NOMO-1 treated with dmso at 0.1 percent for 144 hours (cell line): Measurements from ENCODE around the gene ADGRF5.

ENCODE experiments used
- DNase-seq: peaks from one replicate; lab custom pipeline; 2025; ENCODE audit not compliant: unreplicated experiment; lab: John Stamatoyannopoulos, UW

Gene ADGRF5, protein sequence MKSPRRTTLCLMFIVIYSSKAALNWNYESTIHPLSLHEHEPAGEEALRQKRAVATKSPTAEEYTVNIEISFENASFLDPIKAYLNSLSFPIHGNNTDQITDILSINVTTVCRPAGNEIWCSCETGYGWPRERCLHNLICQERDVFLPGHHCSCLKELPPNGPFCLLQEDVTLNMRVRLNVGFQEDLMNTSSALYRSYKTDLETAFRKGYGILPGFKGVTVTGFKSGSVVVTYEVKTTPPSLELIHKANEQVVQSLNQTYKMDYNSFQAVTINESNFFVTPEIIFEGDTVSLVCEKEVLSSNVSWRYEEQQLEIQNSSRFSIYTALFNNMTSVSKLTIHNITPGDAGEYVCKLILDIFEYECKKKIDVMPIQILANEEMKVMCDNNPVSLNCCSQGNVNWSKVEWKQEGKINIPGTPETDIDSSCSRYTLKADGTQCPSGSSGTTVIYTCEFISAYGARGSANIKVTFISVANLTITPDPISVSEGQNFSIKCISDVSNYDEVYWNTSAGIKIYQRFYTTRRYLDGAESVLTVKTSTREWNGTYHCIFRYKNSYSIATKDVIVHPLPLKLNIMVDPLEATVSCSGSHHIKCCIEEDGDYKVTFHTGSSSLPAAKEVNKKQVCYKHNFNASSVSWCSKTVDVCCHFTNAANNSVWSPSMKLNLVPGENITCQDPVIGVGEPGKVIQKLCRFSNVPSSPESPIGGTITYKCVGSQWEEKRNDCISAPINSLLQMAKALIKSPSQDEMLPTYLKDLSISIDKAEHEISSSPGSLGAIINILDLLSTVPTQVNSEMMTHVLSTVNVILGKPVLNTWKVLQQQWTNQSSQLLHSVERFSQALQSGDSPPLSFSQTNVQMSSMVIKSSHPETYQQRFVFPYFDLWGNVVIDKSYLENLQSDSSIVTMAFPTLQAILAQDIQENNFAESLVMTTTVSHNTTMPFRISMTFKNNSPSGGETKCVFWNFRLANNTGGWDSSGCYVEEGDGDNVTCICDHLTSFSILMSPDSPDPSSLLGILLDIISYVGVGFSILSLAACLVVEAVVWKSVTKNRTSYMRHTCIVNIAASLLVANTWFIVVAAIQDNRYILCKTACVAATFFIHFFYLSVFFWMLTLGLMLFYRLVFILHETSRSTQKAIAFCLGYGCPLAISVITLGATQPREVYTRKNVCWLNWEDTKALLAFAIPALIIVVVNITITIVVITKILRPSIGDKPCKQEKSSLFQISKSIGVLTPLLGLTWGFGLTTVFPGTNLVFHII (N-terminal part only)

DNA sequence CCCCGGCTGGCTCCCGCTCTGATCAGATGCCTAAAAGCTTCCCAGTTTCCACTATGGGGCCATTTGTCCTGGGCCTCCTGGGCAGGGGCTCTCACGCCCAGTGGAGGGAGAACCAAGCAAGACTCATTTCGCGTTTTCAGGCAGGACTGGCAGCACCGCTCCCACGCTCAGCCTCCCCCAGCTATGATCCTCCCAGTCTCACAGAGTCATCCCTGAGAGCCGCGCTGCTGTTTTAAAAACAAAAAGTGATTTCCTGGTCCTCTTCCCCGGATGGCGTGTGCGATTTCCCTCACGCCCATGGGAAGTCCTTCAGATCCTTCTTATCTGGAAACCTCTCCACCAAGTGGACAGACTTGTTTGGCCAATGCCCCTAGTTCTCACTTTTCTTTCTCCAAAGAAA lies at the start of gene ADGRF5:
Gene ADGRF5 (minus strand): TSS at position 208 of the 400 bp plus-strand sequence. CDS start 15,176 bp downstream, outside the sequence.
- DNase-seq, result no peak

DNA sequence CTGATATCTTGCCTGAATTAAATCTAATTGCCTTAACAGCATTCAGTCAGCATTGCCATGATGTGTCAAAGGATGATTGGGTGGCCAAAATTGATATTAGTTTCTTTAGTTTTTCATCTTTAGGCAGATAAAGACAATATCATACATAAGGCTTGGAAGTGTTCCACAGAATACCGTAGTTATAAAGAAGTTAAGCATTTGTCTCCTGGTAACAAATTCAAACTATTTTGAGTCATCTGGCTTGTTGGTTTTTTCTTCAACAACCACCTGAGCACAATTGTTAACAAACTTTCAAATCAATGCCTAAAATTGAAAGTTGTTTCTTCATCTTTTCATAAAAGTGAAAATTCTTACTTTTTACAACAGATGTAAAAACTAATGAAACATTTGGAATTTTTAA lies 47.5 kb upstream of the ADGRF5 start:
- no peak for DNase-seq

DNA sequence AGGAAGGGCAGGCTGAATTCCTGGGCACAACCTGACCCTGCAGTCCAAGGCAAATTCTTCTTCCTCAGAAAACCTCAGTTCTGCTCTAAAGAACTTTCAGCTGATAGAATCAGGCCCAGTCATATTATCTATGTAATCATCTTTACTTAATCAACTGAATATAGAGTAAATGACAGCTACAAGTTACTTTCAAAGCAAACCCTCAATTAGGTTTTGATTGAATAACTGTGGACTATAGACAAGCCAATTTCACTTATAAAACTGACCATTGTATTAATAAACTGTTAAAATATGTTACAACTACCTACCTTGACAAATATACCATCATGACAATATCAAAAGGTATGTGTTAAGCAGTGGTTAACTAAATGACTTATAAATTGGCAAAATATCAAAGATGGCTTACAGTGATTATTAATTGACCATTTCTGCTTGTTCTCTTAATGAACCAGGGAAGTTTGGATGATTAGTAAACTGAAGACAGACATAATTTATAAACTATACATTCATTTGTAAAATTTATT lies 46.1 kb upstream of the ADGRF5 start:
- DNase-seq, result no peak

DNA sequence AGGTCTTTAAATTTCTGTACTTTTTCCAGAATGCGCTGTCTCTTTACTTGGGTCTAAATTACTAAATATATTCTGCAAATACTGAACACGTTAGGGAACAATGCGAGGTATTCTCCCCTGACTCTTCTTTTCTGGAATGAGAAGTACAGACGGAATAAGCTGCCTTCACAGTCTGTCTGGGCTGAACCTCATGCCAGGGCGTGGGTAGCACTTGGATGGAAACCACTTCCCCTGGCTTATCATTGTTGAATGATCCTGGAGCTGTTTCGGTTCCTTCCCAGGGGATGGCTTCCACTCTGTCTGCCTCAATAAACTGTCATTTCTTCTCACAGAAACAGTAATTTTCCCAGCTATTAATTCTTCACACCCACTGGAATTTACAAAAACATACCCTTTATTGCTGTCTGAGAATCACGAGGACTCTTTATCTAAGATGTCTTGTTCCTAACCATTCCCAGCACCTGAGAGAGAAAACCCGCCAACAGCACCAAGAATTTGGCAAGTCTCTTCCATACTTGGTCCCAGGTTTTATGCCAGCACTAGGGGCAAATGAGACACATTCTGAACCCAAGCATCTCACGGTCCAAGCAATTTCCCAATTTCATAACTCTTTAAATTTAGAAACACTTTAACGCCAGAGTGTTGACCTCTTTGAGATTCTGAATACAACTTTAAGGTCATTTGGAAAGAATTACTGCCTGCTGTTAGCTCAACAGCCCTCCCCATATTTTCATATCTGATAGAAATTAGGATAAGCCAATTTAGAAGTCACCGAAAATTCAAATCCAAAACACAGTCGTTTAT lies 43.2 kb upstream of the ADGRF5 start:
- no peak for DNase-seq

DNA sequence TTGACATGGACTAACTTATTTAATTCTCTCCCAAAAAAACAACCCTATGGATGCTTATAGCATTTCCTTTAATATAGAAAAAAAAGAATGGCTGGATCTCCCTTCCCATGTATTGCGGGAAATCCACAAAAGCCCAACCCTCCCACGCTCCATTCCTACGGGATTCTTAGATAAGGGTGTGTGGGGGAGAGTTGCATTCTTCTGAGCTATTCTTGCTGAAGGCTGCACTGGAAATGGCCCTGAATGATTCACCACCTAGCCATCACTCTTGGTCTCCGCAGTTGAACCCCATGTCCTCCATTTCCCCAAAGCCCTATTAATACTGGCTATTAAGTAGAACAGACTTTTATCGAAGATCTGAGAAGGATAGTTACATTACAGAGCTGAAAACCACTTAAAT lies 41.9 kb upstream of the ADGRF5 start:
- no peak for DNase-seq

DNA sequence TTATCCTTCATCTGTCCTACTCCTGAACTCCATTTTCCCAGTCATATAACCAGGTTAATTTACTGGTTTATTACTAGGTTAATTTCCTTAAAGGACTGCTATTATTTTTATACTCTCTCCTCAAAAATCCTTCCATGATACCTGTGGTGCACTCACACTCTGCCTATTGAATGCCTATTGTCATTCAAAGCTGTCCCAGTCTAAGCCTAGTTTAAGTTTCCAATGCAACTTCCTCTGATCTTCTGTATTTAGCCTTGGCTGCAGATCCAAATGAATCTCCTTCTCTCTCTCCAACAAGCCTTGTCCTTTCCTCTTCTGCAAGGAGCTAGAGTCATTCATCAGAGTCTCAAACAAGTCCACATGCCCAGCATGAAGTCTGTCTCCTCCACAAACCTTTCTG lies 41.3 kb upstream of the ADGRF5 start:
- no peak for DNase-seq

DNA sequence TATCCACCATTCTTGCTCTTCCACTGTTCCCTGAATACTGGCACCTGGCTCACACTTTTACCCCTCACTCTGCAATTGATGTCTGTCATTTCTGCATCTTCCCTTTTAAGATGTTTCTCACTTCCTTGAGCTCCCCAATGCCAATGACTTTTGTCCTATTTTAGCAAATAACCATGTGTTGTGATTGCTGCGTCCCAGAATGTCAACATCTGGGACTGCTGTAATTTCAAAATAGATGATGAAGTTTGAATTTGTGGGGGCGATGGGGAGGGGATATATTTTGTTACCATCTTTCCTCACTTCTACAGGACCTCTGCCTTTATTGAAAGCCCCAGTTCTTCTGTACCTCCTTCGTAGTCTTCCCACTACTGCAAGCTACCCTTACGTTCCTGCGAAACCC lies 40.0 kb upstream of the ADGRF5 start:
- DNase-seq, result no peak

DNA sequence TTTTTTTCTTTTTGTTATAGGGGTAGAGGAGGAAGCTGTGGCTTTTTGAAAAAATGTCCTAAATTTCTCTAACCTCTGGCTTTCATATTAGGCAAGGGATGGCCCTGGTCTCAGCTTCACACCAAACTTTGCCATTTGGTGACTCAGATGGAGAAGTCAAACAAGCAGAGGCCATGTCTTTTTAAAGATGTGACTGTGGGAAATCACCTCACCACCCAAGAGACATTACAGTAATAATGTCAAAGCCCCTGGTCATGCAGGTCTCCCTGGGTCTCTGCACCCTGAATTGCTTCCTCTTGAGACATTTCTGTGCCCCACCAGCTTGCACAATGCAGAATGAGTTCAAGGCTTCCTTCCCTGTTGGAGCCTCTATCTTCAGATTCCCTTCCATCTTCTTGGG lies 39.5 kb upstream of the ADGRF5 start:
- DNase-seq, result peak; percentile 14

DNA sequence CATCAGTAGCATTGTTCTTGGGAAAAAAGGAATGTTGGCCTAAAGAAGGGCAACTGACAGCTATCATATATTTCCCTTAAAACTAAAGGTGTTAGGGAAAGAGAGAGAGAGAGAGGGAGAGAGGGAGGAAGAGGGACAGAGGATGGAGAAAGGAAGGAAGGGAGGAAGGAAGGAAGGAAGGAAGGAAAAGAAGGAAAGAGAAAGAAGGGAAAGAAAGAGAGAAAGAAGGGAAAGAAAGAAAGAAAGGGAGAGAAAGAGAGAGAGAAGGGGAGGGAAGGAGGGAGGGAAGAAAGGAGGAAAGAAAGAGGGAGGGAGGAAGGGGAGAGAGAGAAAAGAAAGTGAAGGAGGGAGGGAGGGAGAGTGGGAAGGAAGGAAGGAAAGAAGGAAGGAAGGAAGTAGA lies 37.7 kb upstream of the ADGRF5 start:
- no peak for DNase-seq

DNA sequence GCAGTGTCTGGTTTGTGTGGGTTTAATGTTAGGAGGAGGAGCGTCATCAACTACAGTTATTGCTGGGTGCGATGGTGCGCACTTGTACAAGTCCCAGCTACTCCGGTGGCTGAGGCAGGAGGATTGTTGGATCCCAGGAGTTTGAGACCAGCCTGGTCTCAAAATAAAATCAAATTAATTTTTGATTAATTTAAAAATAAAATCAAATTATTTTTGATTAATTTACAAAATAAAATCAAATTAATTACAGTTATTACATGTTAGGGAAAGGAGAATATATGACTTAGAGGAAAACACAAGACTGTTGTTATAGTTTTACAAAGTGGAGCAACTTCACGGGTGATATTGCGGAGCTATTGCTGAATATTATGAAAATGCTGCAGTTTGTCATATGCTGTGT lies 34.7 kb upstream of the ADGRF5 start:
- DNase-seq, result no peak

DNA sequence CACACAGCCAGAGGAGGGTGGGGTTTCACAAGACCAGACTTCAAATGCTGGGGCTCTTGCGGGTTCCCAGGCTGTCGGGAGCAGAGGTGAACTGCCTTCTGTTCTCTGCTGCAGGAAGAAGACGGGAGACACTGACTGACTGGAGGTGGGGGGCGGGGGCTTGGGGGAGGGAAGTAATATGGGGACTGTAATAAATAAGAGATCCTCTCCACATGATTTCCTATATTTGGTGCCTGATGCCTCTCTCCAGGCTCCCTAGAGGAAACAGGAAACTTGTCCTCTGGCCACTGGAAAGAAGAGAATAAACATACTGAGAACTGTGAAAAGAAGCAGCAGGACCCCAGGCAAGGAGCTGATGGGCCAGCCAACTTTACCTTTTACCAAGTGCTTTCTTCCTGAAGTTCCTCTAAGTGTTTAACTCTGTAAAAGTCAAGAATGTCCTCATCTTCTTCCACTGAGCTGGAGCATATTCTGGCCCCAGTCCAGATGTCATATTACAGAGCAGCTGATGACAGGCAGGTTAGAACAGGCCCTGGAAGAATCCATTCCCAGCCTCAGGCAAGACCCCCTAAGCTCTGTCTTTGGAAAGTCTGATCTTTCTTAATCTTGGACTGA lies 33.2 kb upstream of the ADGRF5 start:
- no peak for DNase-seq

DNA sequence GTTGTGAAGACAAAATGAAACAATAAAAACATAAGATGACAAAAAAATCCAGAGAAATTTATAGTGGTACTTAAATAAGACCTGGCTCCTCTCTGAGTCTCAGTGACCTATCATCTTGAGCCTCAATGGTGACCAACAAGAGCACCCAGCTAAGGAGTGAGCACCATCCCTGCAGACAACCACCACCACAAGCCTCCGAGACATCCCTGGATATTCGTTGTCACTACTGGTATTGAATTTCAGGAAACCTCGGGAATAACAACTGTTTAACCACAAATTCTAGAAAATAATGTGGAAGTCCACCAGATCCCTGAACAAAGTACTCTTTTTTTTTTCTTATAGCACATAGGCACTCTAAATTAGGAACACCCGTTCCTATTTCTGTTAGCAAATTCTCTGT lies 32.2 kb upstream of the ADGRF5 start:
- no peak for DNase-seq

DNA sequence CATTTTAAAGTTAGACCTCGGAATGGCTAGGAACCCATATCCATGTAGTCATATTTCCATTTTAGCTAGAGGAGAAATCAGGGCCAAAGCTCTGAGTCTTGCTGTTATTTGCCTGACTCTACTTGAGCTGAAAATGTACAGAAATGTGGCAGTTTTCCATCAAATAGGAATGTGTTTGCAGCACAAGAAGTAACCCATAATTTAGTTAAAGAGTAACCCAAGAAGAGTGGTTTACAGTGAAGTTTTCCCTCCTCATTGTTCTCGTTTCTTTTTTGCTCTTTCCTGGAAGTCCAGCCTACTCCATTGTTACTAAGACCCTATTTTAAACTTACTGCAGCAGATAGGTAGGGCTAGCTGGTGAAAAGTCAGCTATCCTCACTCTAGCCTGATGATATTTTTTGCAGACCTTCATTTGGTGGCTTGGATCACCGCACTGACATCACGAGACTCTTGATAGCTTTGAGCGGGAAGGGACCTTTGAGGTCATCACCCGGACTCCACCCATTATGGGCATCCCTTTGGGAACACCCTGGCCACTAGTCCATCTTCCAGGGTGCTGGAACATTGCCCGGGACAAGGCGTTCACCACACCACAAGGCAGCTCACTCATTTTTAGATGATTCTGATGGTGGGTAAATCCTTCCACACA lies 28.0 kb upstream of the ADGRF5 start:
- no peak for DNase-seq

DNA sequence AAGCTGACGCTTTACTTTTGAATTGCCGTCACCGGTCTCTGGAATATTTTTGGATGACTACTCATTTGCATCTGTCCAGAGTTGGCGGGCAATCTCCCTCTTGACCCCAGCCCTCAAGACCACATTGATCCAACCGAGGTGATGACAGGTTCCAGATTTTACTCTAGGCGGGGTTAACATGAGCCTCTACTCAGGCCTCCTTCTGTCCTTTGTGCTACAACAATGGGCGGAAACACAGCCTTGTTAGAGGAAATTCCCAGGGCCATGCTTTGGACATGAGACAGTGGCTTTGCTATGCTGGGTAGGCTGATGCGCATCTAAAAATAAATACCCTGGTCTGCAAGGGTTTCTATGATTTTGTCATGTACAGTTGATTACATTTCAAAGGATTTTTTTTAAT lies 27.0 kb upstream of the ADGRF5 start:
- no peak for DNase-seq

DNA sequence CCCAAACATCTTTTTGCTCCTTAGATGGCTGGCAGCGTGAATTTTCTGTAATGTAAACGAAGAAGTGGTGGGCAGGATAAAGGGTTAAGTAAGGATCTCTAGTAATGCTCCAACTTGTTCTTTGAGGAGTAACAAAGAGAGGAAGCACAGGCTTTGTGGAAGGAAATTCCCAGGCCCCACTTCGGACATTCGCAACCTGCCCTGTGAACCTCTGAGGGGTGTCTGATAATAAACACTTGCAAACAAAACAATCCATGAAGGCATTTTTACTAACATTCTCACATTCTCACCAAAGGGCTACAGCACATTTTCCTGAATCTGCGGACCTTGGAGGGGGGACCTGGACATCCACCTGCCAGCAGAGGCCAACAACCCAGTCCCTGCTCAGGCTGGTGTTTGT lies 25.8 kb upstream of the ADGRF5 start:
- DNase-seq, result no peak

DNA sequence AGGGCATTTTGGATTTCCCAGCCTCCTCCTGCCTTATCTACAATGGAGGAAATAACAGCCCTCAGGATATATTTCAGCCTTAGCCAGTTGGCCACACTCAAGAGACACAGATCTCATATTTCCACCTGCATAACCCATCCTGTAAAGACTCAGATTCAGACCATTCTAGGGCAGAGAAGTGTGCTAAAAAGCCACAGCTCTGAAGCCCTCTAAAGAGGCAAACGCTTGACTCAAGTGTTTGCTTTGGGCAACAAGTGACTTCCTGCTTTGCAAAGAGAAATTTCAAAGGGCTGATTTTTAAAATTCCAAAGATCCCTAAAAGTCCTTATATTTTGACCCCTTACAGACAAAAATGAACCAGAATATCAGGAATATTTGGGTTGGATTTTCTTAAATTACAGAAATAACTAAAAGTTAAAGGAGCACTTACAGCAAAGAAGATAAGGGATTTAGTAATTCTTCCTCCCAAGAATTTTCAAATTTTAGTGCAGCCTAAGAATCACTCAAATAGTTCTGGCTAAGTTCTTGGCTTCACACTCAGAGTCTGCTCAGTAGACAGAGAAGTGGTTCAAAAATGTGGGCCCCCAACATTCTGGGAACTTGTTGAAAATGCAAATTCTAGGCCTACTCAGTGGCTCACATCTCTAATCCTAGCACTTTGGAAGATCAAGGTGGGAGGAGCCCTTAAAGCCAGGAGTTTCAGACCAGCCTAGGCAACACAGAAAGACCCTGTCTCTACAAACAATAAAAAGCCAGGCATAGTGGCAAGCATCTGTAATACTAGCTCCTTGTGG lies 18.9 kb upstream of the ADGRF5 start:
- no peak for DNase-seq

DNA sequence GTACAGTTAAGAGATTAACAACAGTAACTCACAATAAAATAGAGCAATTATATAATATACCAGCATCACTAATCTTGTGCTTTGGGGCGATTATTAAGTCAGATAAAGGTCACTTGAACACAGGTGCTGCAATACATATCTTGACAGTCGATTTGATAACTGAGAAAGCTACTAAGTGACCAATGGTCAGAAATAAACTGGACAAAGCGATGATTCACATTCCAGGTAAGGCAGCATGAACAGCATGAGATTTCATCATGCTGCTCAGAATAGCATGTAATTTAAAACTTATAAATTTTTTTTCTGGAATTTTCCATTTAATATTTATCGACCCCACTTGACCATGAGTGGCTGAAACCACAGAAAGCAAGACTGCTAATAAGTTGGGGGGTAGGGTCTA lies 15.9 kb upstream of the ADGRF5 start:
- DNase-seq, result no peak

DNA sequence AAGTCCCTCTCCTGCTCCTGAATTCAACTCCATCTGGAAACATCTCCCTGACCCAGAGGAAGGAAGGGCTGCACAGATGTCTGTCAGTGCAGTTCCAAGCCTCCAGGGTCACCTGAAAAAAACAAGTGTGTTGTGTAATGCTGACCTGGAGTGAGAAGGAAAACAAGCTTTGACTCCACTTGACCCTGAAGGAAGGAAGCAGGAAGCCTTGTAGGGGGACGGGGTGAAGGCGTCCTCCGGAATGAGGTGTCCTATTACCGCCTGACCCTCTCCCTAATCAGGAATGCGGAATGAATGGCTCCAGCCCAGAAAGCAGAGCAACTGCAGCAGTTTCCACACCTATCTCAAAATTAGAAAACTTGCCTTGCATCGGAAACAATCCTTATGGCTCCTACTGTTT lies 13.9 kb upstream of the ADGRF5 start:
- no peak for DNase-seq

DNA sequence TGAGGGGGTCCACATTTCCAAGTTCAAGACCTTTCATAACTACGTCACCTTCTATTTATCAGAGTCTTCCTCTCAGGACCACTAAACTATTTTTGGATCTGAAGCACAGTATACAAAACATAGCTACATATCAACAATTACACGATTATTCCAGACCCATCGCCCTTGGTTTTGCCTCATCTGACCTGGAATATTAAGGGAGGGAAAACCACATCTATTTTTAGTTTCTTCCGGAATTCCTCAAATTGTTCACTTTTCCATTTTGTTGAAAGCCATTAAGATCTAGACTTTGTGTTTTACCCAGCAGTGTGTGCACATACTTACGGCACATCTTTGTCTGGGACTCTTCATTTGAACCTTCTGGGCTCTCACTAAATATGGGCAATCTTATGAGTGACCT lies 12.0 kb upstream of the ADGRF5 start:
- no peak for DNase-seq
